MM.1S (cell line): ENCODE measurements around the gene LAMC3.

ENCODE experiments used
- DNase-seq: peaks from one replicate; pipeline ENCODE4 v3.0.0-alpha.2; 2015
- H2AFZ ChIP-seq: fragments of 300-600 bp; sonication (generic); 2 replicates; pipeline ENCODE4 v1.6.0; 2016; ENCODE audit warnings: antibody characterized with exemption, low read length
- H3F3A ChIP-seq: fragments of 300-600 bp; sonication (generic); 2 replicates; pipeline ENCODE4 v1.6.1; 2016; ENCODE audit warnings: mild to moderate bottlenecking, antibody characterized with exemption, low read length, moderate library complexity, mixed read lengths; ENCODE audit not compliant: insufficient read depth
- H3K27ac ChIP-seq: fragments of 300-600 bp; sonication (generic); 2 replicates; pipeline ENCODE4 v1.5.1; 2016; ENCODE audit warnings: mild to moderate bottlenecking, low read length
- H3K27me3 ChIP-seq: fragments of 300-600 bp; sonication (generic); replicated peaks from 2 replicates; pipeline ENCODE4 v1.6.0; 2016; ENCODE audit warnings: low read length; ENCODE audit not compliant: insufficient read depth
- H3K36me3 ChIP-seq: fragments of 300-600 bp; sonication (generic); replicated peaks from 2 replicates; pipeline ENCODE4 v1.6.1; 2016; ENCODE audit warnings: mild to moderate bottlenecking, low read length, mixed read lengths; ENCODE audit not compliant: insufficient read depth
- H3K4me1 ChIP-seq: fragments of 300-600 bp; sonication (generic); 2 replicates; pipeline ENCODE4 v1.6.1; 2016; ENCODE audit warnings: low read length, mixed read lengths
- H3K4me2 ChIP-seq: fragments of 300-600 bp; sonication (generic); 2 replicates; pipeline ENCODE4 v1.6.0; 2016; ENCODE audit warnings: low read depth, low read length
- H3K4me3 ChIP-seq: fragments of 300-600 bp; sonication (generic); 2 replicates; pipeline ENCODE4 v1.5.1; 2016; ENCODE audit warnings: low read length, mixed read lengths
- H3K79me2 ChIP-seq: fragments of 300-600 bp; sonication (generic); 2 replicates; pipeline ENCODE4 v1.6.1; 2016; ENCODE audit warnings: mixed run types, low read length, mixed read lengths
- H3K9ac ChIP-seq: fragments of 300-600 bp; sonication (generic); 2 replicates; pipeline ENCODE4 v1.6.1; 2016; ENCODE audit warnings: low read length, mixed read lengths
- H3K9me2 ChIP-seq: fragments of 300-600 bp; sonication (generic); replicated peaks from 2 replicates; pipeline ENCODE4 v1.6.1; 2016; ENCODE audit warnings: mild to moderate bottlenecking, low read length, mixed read lengths; ENCODE audit not compliant: insufficient read depth
- H3K9me3 ChIP-seq: fragments of 300-600 bp; sonication (generic); replicated peaks from 2 replicates; pipeline ENCODE4 v1.6.1; 2016; ENCODE audit warnings: mild to moderate bottlenecking, low read length, mixed read lengths; ENCODE audit not compliant: insufficient read depth
- H4K20me1 ChIP-seq: fragments of 300-600 bp; sonication (generic); 2 replicates; pipeline ENCODE4 v1.6.1; 2016; ENCODE audit warnings: mild to moderate bottlenecking, low read length, moderate library complexity, mixed read lengths; ENCODE audit not compliant: insufficient read depth
- CTCF ChIP-seq: fragments of 300-600 bp; sonication (generic); IDR thresholded peaks from 2 replicates; pipeline ENCODE4 v1.5.1; 2016; ENCODE audit warnings: antibody characterized with exemption, low read length, mixed read lengths
- EZH2 ChIP-seq: fragments of 300-600 bp; sonication (generic); optimal IDR thresholded peaks from 2 replicates; pipeline ENCODE3; 2017; ENCODE audit warnings: low read depth, mild to moderate bottlenecking, antibody characterized with exemption, low read length, mixed read lengths
- EZH2phosphoT487 ChIP-seq: fragments of 300-600 bp; sonication (generic); IDR thresholded peaks from 2 replicates; pipeline ENCODE4 v1.6.1; 2018; ENCODE audit warnings: antibody characterized with exemption, low read length

Gene LAMC3

GRCh38 chr9:131087354-131087893 lies 78.5 kb downstream of the LAMC3 start:
- Histone ChIP-seq H3K36me3 (no peaks in the 10 kb centered on the region), H3K9me2 (no peaks in the 10 kb centered on the region), H3K27ac (no peak overlapping the region), H3K27me3 (peaks cover 72% of the 10 kb centered on the region), H3K4me3 (no peak overlapping the region), H4K20me1 (no peaks in the 10 kb centered on the region), H3K9me3 (no peaks in the 10 kb centered on the region), H3F3A (no peaks in the 10 kb centered on the region), H3K79me2 (no peaks in the 10 kb centered on the region), H3K9ac (no peak overlapping the region), H2AFZ (no peak overlapping the region), H3K4me2 (no peak overlapping the region), H3K4me1 (no peaks in the 10 kb centered on the region)
- TF ChIP-seq EZH2phosphoT487 (no peak), EZH2 (no peak), CTCF (no peak)
- no peak for DNase-seq

- no peaks in the 10 kb centered on the region for H3K4me1 ChIP-seq
- no peaks in the 10 kb centered on the region for H4K20me1 ChIP-seq
- H3K36me3 ChIP-seq, result no peaks in the 10 kb centered on the region
- no peaks in the 10 kb centered on the region for H3K79me2 ChIP-seq
- no peak overlapping the region for H3K4me3 ChIP-seq
- H3K9me2 ChIP-seq, result no peaks in the 10 kb centered on the region
- no peak overlapping the region for H3K27ac ChIP-seq
- no peaks in the 10 kb centered on the region for H3F3A ChIP-seq
- no peaks in the 10 kb centered on the region for H3K9me3 ChIP-seq
- no peak overlapping the region for H3K9ac ChIP-seq
- no peak for TF ChIP-seq CTCF
- no peak for TF ChIP-seq EZH2phosphoT487
- no peak for TF ChIP-seq EZH2
- H3K4me2 ChIP-seq, result no peak overlapping the region
- H2AFZ ChIP-seq, result no peak overlapping the region
- DNase-seq, result no peak
- H3K27me3 ChIP-seq, result peaks cover 73% of the 10 kb centered on the region
Observed at GRCh38 chr9:131090025-131090787, 81.2 kb downstream of the LAMC3 start.

- H3K9me3 ChIP-seq, result no peaks in the 10 kb centered on the region
- H3K27me3 ChIP-seq, result peaks cover 72% of the 10 kb centered on the region
- no peaks in the 10 kb centered on the region for H3K36me3 ChIP-seq
- H3K4me2 ChIP-seq, result no peak overlapping the region
- H2AFZ ChIP-seq, result no peak overlapping the region
- H3K4me3 ChIP-seq, result no peak overlapping the region
- no peaks in the 10 kb centered on the region for H4K20me1 ChIP-seq
- no peaks in the 10 kb centered on the region for H3K79me2 ChIP-seq
- no peaks in the 10 kb centered on the region for H3K9me2 ChIP-seq
- TF ChIP-seq EZH2phosphoT487 (no peak), CTCF (no peak), EZH2 (no peak)
- H3F3A ChIP-seq, result no peaks in the 10 kb centered on the region
- DNase-seq, result no peak
- H3K9ac ChIP-seq, result no peak overlapping the region
- H3K27ac ChIP-seq, result no peak overlapping the region
- no peaks in the 10 kb centered on the region for H3K4me1 ChIP-seq
Observed at GRCh38 chr9:131091352-131091992, 82.5 kb downstream of the LAMC3 start.
